ENCODE measurements around the gene DAB2IP. TPM values are rescaled to one million over a fixed set of nuclear protein-coding genes. Genes with fewer than 3 reads are reported as not detected.

Gene DAB2IP
- total and polyA plus RNA-seq, 2 donors from 2014 or later, result 33.8 to 105 TPM

- peak overlapping the region in 2 of 3 donors; percentile 69 to 73 for H3K9ac ChIP-seq (ENCODE audit: low read length in 3 of 3)
- intact Hi-C loops (cut with DNase I), result no loop called here
- peak overlapping the region; percentile 93 to 98 for H3K27ac ChIP-seq (ENCODE audit: low read depth in 2 of 2, low read length in 2 of 2)
- no peaks in the 10 kb centered on the region for H3K9me3 ChIP-seq (ENCODE audit: control insufficient read depth in 2 of 3, insufficient read depth in 1 of 3, low read length in 3 of 3)
- H3K4me1 ChIP-seq (ENCODE audit: control insufficient read depth in 2 of 3, insufficient read depth in 2 of 3, low read depth in 1 of 3, low read length in 3 of 3), result peaks cover 2 to 78% (median 56%) of the 10 kb centered on the region in 3 donors
- no peaks in the 10 kb centered on the region for H3K27me3 ChIP-seq (ENCODE audit: control insufficient read depth, insufficient read depth, low read length)
- no peak for FAIRE-seq
- no peak for TF ChIP-seq CTCF (IDR thresholded peaks at IDR 0.05; ENCODE audit: borderline replicate concordance, extremely low read depth, insufficient read depth)
- H3K4me3 ChIP-seq (ENCODE audit: low read length in 3 of 3), result peak overlapping the region in 2 of 3 donors; percentile 36 to 43
- no peak for DNase-seq
- H3K36me3 ChIP-seq (ENCODE audit: control insufficient read depth in 2 of 3, insufficient read depth in 3 of 3, low read length in 3 of 3), result no peaks in the 10 kb centered on the region
Observed at GRCh38 chr9:121737481-121737931, 86.1 kb downstream of the DAB2IP start.

DNA sequence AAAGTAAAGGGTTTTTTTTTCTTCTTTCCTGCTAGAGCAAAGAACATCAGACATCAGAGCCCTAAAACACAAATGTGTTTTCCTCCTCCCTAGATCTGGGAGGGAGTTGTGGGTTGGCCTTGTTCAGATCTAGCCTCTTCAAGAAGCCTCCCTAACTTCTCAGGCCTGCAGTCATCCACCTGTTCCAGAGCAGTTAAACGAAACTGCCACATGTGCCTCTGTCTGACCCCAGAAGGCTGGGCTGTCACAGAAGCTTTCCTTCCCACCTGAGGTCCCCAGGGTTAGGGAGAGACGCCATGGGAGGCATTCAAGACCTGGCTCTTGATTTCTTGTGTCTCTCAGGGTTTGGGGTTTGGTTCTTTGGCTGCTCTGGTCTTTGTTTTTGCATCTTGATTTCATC lies 87.0 kb downstream of the DAB2IP start:
- no peak for DNase-seq
- Histone ChIP-seq H3K36me3 (ENCODE audit: control insufficient read depth in 2 of 3, insufficient read depth in 3 of 3, low read length in 3 of 3) (no peaks in the 10 kb centered on the region), H3K4me1 (ENCODE audit: control insufficient read depth in 2 of 3, insufficient read depth in 2 of 3, low read depth in 1 of 3, low read length in 3 of 3) (peaks cover 2 to 83% (median 63%) of the 10 kb centered on the region in 3 donors), H3K9me3 (ENCODE audit: control insufficient read depth in 2 of 3, insufficient read depth in 1 of 3, low read length in 3 of 3) (no peaks in the 10 kb centered on the region), H3K27ac (ENCODE audit: low read depth in 2 of 2, low read length in 2 of 2) (peak overlapping the region; percentile 93 to 98), H3K4me3 (ENCODE audit: low read length in 3 of 3) (peak overlapping the region in 2 of 3 donors; percentile 3 to 12), H3K27me3 (ENCODE audit: control insufficient read depth, insufficient read depth, low read length) (no peaks in the 10 kb centered on the region), H3K9ac (ENCODE audit: low read length in 3 of 3) (peak overlapping the region in 1 of 3 donors; percentile 73)
- intact Hi-C loops (cut with DNase I), result no loop called here
- no peak for FAIRE-seq
- TF ChIP-seq CTCF (IDR thresholded peaks at IDR 0.05; ENCODE audit: borderline replicate concordance, extremely low read depth, insufficient read depth), result no peak

GRCh38 chr9:121738968-121739367 lies 87.5 kb downstream of the DAB2IP start:
- Histone ChIP-seq H3K9ac (ENCODE audit: low read length in 3 of 3) (peak overlapping the region in 2 of 3 donors; percentile 58 to 73), H3K27me3 (ENCODE audit: control insufficient read depth, insufficient read depth, low read length) (no peaks in the 10 kb centered on the region), H3K4me1 (ENCODE audit: control insufficient read depth in 2 of 3, insufficient read depth in 2 of 3, low read depth in 1 of 3, low read length in 3 of 3) (peaks cover 2 to 86% (median 63%) of the 10 kb centered on the region in 3 donors), H3K36me3 (ENCODE audit: control insufficient read depth in 2 of 3, insufficient read depth in 3 of 3, low read length in 3 of 3) (no peaks in the 10 kb centered on the region), H3K27ac (ENCODE audit: low read depth in 2 of 2, low read length in 2 of 2) (peak overlapping the region; percentile 93 to 98), H3K4me3 (ENCODE audit: low read length in 3 of 3) (peak overlapping the region in 2 of 3 donors; percentile 3), H3K9me3 (ENCODE audit: control insufficient read depth in 2 of 3, insufficient read depth in 1 of 3, low read length in 3 of 3) (no peaks in the 10 kb centered on the region)
- peak in 1 of 5 donors; percentile 43 for DNase-seq
- intact Hi-C loops (cut with DNase I), result no loop called here
- no peak for TF ChIP-seq CTCF (IDR thresholded peaks at IDR 0.05; ENCODE audit: borderline replicate concordance, extremely low read depth, insufficient read depth)
- no peak for FAIRE-seq

- Histone ChIP-seq H3K4me3 (ENCODE audit: low read length in 3 of 3) (peak overlapping the region in 1 of 3 donors; percentile 3), H3K36me3 (ENCODE audit: control insufficient read depth in 2 of 3, insufficient read depth in 3 of 3, low read length in 3 of 3) (no peaks in the 10 kb centered on the region), H3K9me3 (ENCODE audit: control insufficient read depth in 2 of 3, insufficient read depth in 1 of 3, low read length in 3 of 3) (no peaks in the 10 kb centered on the region), H3K27me3 (ENCODE audit: control insufficient read depth, insufficient read depth, low read length) (no peaks in the 10 kb centered on the region), H3K9ac (ENCODE audit: low read length in 3 of 3) (peak overlapping the region in 2 of 3 donors; percentile 49 to 73), H3K27ac (ENCODE audit: low read depth in 2 of 2, low read length in 2 of 2) (peak overlapping the region; percentile 93 to 98), H3K4me1 (ENCODE audit: control insufficient read depth in 2 of 3, insufficient read depth in 2 of 3, low read depth in 1 of 3, low read length in 3 of 3) (peaks cover 7 to 89% (median 69%) of the 10 kb centered on the region in 3 donors)
- intact Hi-C loops (cut with DNase I), result no loop called here
- FAIRE-seq (no peak), DNase-seq (no peak)
- TF ChIP-seq CTCF (IDR thresholded peaks at IDR 0.05; ENCODE audit: borderline replicate concordance, extremely low read depth, insufficient read depth), result no peak
Observed at GRCh38 chr9:121739971-121740370, 88.5 kb downstream of the DAB2IP start.

Measured in kidney (tissue), 14 donors.